Peyer's patch (tissue), 4 donors: ENCODE data around the gene SORBS2. TPM values are rescaled to one million over a fixed set of nuclear protein-coding genes. Genes with fewer than 3 reads are reported as not detected.

ENCODE experiments used
- DNase-seq, 3 donors: peaks; one replicate each; pipeline ENCODE4 v3.0.0-alpha.2; 2017 to 2019
- H3K27ac ChIP-seq, 4 donors: fragments of 200-600 bp; sonication (generic); one replicate each; pipeline ENCODE4 v1.5.1; 2016 to 2019
- H3K27me3 ChIP-seq, 2 donors: fragments of 200-600 bp; sonication (generic); one replicate each; pipeline ENCODE4 v1.5.1; 2019
- H3K36me3 ChIP-seq, 3 donors: fragments of 200-600 bp; sonication (generic); one replicate each; pipeline ENCODE4 v1.5.1; 2016 to 2019
- H3K4me1 ChIP-seq, 4 donors: fragments of 200-600 bp; sonication (generic); one replicate each; pipeline ENCODE4 v1.5.1; 2016 to 2019
- H3K4me3 ChIP-seq, 4 donors: fragments of 200-600 bp; sonication (generic); 1 replicate in 3 of 4; 2 replicates in 1 of 4; pipeline ENCODE4 v1.5.1; 2016 to 2019; ENCODE audit warnings: mild to moderate bottlenecking in 1 of 4
- H3K9me3 ChIP-seq, 4 donors: fragments of 200-600 bp; sonication (generic); one replicate each; pipeline ENCODE4 v1.5.1; 2016 to 2019; ENCODE audit warnings: mild to moderate bottlenecking in 1 of 4
- CTCF ChIP-seq, 6 experiments: fragments of 450-650 bp in 4 of 6; fragments of 200-600 bp in 2 of 6; sonication (generic) in 1 of 6; IDR thresholded peaks; one replicate each; pipeline ENCODE4 v1.5.1; 2017 to 2019; ENCODE audit warnings: antibody characterized with exemption in 6 of 6, mild to moderate bottlenecking in 3 of 6, moderate library complexity in 1 of 6
- POLR2A ChIP-seq, 2 donors: fragments of 450-650 bp; IDR thresholded peaks; one replicate each; pipeline ENCODE4 v1.5.1; 2017; ENCODE audit warnings: antibody characterized with exemption in 2 of 2, mild to moderate bottlenecking in 2 of 2, moderate library complexity in 2 of 2
- total RNA-seq, 4 donors: library from RNA; depleted of rRNA; stranded (reverse); fragments of >200 nt; gene quantifications; one replicate each; pipeline ENCODE4 v1.1.0, GENCODE V29; 2016

SORBS2 gene
- total RNA-seq, 4 donors from 2014 or later = 15.8 to 61.9 (median 53.0) TPM

- Histone ChIP-seq H3K27ac (no peak overlapping the region), H3K36me3 (no peaks in the 10 kb centered on the region), H3K4me3 (no peak overlapping the region), H3K4me1 (no peaks in the 10 kb centered on the region), H3K27me3 (no peaks in the 10 kb centered on the region), H3K9me3 (no peaks in the 10 kb centered on the region)
- no peak for DNase-seq
- no peak for TF ChIP-seq CTCF (IDR thresholded peaks at IDR 0.05)
- TF ChIP-seq POLR2A (IDR thresholded peaks at IDR 0.05) = no peak
Observed at GRCh38 chr4:185772391-185773093, 39.5 kb downstream of the SORBS2 start.

- H3K27ac ChIP-seq = peak overlapping the region in 1 of 4 donors; percentile 6
Observed at GRCh38 chr4:185771711-185772390, 40.1 kb downstream of the SORBS2 start.

GRCh38 chr4:185767528-185767927, 44.5 kb downstream of the SORBS2 start:
- H3K36me3 ChIP-seq = no peaks in the 10 kb centered on the region
- DNase-seq = no peak
- no peaks in the 10 kb centered on the region for H3K9me3 ChIP-seq
- TF ChIP-seq CTCF (IDR thresholded peaks at IDR 0.05) (no peak), POLR2A (IDR thresholded peaks at IDR 0.05) (no peak)
- no peak overlapping the region for H3K27ac ChIP-seq
- no peaks in the 10 kb centered on the region for H3K4me1 ChIP-seq
- no peaks in the 10 kb centered on the region for H3K27me3 ChIP-seq
- H3K4me3 ChIP-seq = no peak overlapping the region

More at GRCh38 chr4:185771711-185772390, 40.1 kb downstream of the SORBS2 start:
- no peaks in the 10 kb centered on the region for H3K9me3 ChIP-seq
- H3K4me3 ChIP-seq = no peak overlapping the region
- H3K27me3 ChIP-seq = no peaks in the 10 kb centered on the region
- DNase-seq = no peak
- H3K36me3 ChIP-seq = no peaks in the 10 kb centered on the region
- no peak for TF ChIP-seq POLR2A (IDR thresholded peaks at IDR 0.05)
- TF ChIP-seq CTCF (IDR thresholded peaks at IDR 0.05) = no peak
- H3K4me1 ChIP-seq = no peaks in the 10 kb centered on the region

GRCh38 chr4:185764876-185765275, 47.1 kb downstream of the SORBS2 start:
- Histone ChIP-seq H3K27ac (no peak overlapping the region), H3K4me1 (no peaks in the 10 kb centered on the region), H3K36me3 (no peaks in the 10 kb centered on the region), H3K4me3 (no peak overlapping the region), H3K9me3 (no peaks in the 10 kb centered on the region), H3K27me3 (no peaks in the 10 kb centered on the region)
- no peak for DNase-seq
- TF ChIP-seq POLR2A (IDR thresholded peaks at IDR 0.05) (no peak), CTCF (IDR thresholded peaks at IDR 0.05) (no peak)

- DNase-seq = no peak
- H3K27ac ChIP-seq = no peak overlapping the region
- no peaks in the 10 kb centered on the region for H3K4me1 ChIP-seq
Observed at GRCh38 chr4:185761352-185762235, 50.4 kb downstream of the SORBS2 start.

More at GRCh38 chr4:185761352-185762235, 50.4 kb downstream of the SORBS2 start:
- no peaks in the 10 kb centered on the region for H3K9me3 ChIP-seq
- H3K36me3 ChIP-seq = no peaks in the 10 kb centered on the region
- TF ChIP-seq CTCF (IDR thresholded peaks at IDR 0.05) = no peak
- no peak for TF ChIP-seq POLR2A (IDR thresholded peaks at IDR 0.05)
- H3K27me3 ChIP-seq = no peaks in the 10 kb centered on the region
- H3K4me3 ChIP-seq = no peak overlapping the region
